ENCODE data around the gene PTPRF.

DNA sequence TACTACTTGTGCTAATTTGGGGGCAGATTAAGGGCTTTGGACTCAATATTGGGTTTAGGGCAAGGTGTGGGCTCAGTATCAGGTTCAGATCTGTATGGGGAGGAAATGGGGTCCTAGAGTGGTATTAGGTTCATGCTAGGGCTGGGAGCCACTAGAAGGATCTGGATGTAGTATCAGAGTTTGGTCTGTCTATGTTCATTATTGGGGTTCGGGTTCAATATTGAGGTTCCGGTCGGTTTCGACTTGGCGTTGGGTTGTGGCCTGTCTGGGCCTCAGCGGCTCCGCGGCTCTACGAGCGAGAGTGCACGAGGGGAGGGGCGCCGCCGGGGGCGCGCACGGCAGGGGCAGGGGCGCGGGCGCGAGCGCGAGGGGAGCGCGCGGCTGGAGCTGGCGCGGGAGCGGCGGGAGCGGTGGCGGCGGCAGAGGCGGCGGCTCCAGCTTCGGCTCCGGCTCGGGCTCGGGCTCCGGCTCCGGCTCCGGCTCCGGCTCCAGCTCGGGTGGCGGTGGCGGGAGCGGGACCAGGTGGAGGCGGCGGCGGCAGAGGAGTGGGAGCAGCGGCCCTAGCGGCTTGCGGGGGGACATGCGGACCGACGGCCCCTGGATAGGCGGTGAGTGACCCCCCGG is at the start of gene PTPRF:
- TF ChIP-seq CTCF (conservative IDR thresholded peaks at IDR 0.05 in 1 of 2, IDR thresholded peaks at IDR 0.05 in 1 of 2; ENCODE audit: extremely low read depth in 1 of 2, insufficient read depth in 1 of 2, low read depth in 1 of 2, low read length in 2 of 2) (no peak), EZH2 (IDR thresholded peaks at IDR 0.05; ENCODE audit: borderline replicate concordance, low read length) (no peak)

Data from mammary epithelial cell (primary cell).